IMR-90 (cell line): ENCODE results near the gene PUDP.

ENCODE experiments used
- CEBPB ChIP-seq: IDR thresholded peaks from 2 replicates; pipeline ENCODE4 v1.6.1; 2012; ENCODE audit warnings: low read depth, low read length, improper control_type of control experiment
- CHD1 ChIP-seq: IDR thresholded peaks from 2 replicates; pipeline ENCODE4 v1.6.1; 2012; ENCODE audit warnings: low read depth, low read length, improper control_type of control experiment
- FOS ChIP-seq: fragments of 150-350 bp; IDR thresholded peaks from 2 replicates; pipeline ENCODE4 v1.6.1; 2016; ENCODE audit warnings: low read depth, low read length
- MAFK ChIP-seq: IDR thresholded peaks from 2 replicates; pipeline ENCODE4 v1.6.1; 2012; ENCODE audit warnings: low read depth, low read length, improper control_type of control experiment
- MAZ ChIP-seq: IDR thresholded peaks from 2 replicates; pipeline ENCODE4 v1.6.1; 2012; ENCODE audit warnings: low read depth, mild to moderate bottlenecking, low read length, improper control_type of control experiment, moderate library complexity, borderline replicate concordance
- MXI1 ChIP-seq: IDR thresholded peaks from 2 replicates; pipeline ENCODE4 v1.6.1; 2012; ENCODE audit warnings: low read depth, mild to moderate bottlenecking, low read length, moderate library complexity, borderline replicate concordance
- POLR2A ChIP-seq: IDR thresholded peaks from 2 replicates; pipeline ENCODE4 v1.6.1; 2012; ENCODE audit warnings: mild to moderate bottlenecking, low read depth, low read length
- RAD21 ChIP-seq: IDR thresholded peaks from 2 replicates; pipeline ENCODE4 v1.6.1; 2012; ENCODE audit warnings: low read length, improper control_type of control experiment
- RCOR1 ChIP-seq: IDR thresholded peaks from 2 replicates; pipeline ENCODE4 v1.6.1; 2012; ENCODE audit warnings: mild to moderate bottlenecking, low read length, improper control_type of control experiment; ENCODE audit not compliant: insufficient replicate concordance
- RFX5 ChIP-seq: IDR thresholded peaks from 2 replicates; pipeline ENCODE4 v1.8.0; 2012; ENCODE audit warnings: low read depth, mild to moderate bottlenecking, low read length, moderate library complexity
- SMC3 ChIP-seq: fragments of 150-350 bp; IDR thresholded peaks from 2 replicates; pipeline ENCODE4 v1.6.1; 2016; ENCODE audit warnings: low read depth, mild to moderate bottlenecking, antibody characterized with exemption, low read length, moderate library complexity
- TF ChIP-seq, protein P1 (sequence below): conservative IDR thresholded peaks from 2 replicates; pipeline ENCODE4 v1.5.1; 2012; ENCODE audit warnings: mild to moderate bottlenecking, low read depth, low read length, improper control_type of control experiment
- TF ChIP-seq, protein P2 (sequence below): fragments of 150-350 bp; IDR thresholded peaks from 2 replicates; pipeline ENCODE4 v1.6.1; 2017; ENCODE audit warnings: mild to moderate bottlenecking, antibody characterized with exemption, low read length, low read depth
- TF ChIP-seq, protein P3 (sequence below): fragments of 150-350 bp; IDR thresholded peaks from 2 replicates; pipeline ENCODE4 v1.6.1; 2016; ENCODE audit warnings: low read depth, mild to moderate bottlenecking, low read length, moderate library complexity, borderline replicate concordance

DNA sequence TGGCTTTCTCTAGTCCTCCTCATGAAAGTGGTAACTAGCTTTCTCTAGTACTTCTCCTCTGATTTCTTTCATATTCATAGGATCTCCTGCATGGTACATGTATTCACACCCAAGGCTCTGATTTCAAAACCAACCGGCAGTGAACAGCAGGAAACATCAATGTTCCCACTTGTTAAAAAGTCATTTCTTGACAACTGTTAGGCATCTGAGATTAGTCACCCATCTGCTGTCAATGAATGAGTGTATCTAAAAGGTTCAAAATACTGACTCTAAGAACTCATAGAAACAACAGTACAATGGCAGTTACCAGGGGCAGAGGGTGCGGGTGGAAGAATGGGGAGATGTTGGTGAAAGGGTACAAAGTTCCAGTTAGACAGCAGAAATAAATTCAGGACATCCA lies 31.5 kb upstream of the PUDP start:
- TF ChIP-seq, protein P1, sequence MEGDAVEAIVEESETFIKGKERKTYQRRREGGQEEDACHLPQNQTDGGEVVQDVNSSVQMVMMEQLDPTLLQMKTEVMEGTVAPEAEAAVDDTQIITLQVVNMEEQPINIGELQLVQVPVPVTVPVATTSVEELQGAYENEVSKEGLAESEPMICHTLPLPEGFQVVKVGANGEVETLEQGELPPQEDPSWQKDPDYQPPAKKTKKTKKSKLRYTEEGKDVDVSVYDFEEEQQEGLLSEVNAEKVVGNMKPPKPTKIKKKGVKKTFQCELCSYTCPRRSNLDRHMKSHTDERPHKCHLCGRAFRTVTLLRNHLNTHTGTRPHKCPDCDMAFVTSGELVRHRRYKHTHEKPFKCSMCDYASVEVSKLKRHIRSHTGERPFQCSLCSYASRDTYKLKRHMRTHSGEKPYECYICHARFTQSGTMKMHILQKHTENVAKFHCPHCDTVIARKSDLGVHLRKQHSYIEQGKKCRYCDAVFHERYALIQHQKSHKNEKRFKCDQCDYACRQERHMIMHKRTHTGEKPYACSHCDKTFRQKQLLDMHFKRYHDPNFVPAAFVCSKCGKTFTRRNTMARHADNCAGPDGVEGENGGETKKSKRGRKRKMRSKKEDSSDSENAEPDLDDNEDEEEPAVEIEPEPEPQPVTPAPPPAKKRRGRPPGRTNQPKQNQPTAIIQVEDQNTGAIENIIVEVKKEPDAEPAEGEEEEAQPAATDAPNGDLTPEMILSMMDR: no peak
- TF ChIP-seq POLR2A: no peak
- no peak for TF ChIP-seq MXI1
- TF ChIP-seq, protein P2, sequence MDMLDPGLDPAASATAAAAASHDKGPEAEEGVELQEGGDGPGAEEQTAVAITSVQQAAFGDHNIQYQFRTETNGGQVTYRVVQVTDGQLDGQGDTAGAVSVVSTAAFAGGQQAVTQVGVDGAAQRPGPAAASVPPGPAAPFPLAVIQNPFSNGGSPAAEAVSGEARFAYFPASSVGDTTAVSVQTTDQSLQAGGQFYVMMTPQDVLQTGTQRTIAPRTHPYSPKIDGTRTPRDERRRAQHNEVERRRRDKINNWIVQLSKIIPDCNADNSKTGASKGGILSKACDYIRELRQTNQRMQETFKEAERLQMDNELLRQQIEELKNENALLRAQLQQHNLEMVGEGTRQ: no peak
- TF ChIP-seq CEBPB: no peak
- TF ChIP-seq RCOR1: no peak
- TF ChIP-seq MAFK: no peak
- TF ChIP-seq FOS: no peak
- no peak for TF ChIP-seq RFX5
- no peak for TF ChIP-seq MAZ
- TF ChIP-seq SMC3: no peak
- no peak for TF ChIP-seq CHD1
- no peak for TF ChIP-seq RAD21
- TF ChIP-seq, protein P3, sequence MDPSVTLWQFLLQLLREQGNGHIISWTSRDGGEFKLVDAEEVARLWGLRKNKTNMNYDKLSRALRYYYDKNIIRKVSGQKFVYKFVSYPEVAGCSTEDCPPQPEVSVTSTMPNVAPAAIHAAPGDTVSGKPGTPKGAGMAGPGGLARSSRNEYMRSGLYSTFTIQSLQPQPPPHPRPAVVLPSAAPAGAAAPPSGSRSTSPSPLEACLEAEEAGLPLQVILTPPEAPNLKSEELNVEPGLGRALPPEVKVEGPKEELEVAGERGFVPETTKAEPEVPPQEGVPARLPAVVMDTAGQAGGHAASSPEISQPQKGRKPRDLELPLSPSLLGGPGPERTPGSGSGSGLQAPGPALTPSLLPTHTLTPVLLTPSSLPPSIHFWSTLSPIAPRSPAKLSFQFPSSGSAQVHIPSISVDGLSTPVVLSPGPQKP: no peak
